OCI-LY3 (cell line): ENCODE measurements around the gene PASD1.

Source experiments
- H2AFZ ChIP-seq: fragments of 200-600, 300-600 bp; shearing (Covaris generic); 2 replicates; pipeline ENCODE4 v1.6.0; 2014; ENCODE audit warnings: antibody characterized with exemption, low read depth, low read length
- H3K27ac ChIP-seq: fragments of 200-600, 300-600 bp; sonication (generic); 2 replicates; pipeline ENCODE4 v1.5.1; 2014; ENCODE audit warnings: mild to moderate bottlenecking, low read length, moderate library complexity, mixed read lengths
- H3K27me3 ChIP-seq: fragments of 200-600, 300-600 bp; sonication (generic); 2 replicates; pipeline ENCODE4 v1.6.1; 2014; ENCODE audit warnings: low read depth, low read length, mixed read lengths
- H3K36me3 ChIP-seq: fragments of 200-600, 300-600 bp; sonication (generic); replicated peaks from 2 replicates; pipeline ENCODE3; 2014; ENCODE audit warnings: low read depth, low read length, mixed read lengths
- H3K4me1 ChIP-seq: fragments of 300-600, 200-600 bp; sonication (generic); 2 replicates; pipeline ENCODE4 v1.6.1; 2014; ENCODE audit warnings: low read length, mixed read lengths
- H3K4me2 ChIP-seq: fragments of 200-600, 300-600 bp; sonication (generic); 2 replicates; pipeline ENCODE4 v1.6.1; 2014; ENCODE audit warnings: low read length, mixed read lengths
- H3K4me3 ChIP-seq: fragments of 300-600, 200-600 bp; sonication (generic); 2 replicates; pipeline ENCODE4 v1.5.1; 2014; ENCODE audit warnings: antibody characterized with exemption, mild to moderate bottlenecking, low read length, moderate library complexity
- H3K79me2 ChIP-seq: fragments of 300-600, 200-600 bp; shearing (Covaris generic); 2 replicates; pipeline ENCODE4 v1.6.1; 2014; ENCODE audit warnings: mild to moderate bottlenecking, low read length, mixed read lengths
- H3K9ac ChIP-seq: fragments of 300-600, 200-600 bp; shearing (Covaris generic); 2 replicates; pipeline ENCODE4 v1.6.0; 2014; ENCODE audit warnings: mild to moderate bottlenecking, low read length, moderate library complexity
- H3K9me3 ChIP-seq: fragments of 200-600, 300-600 bp; shearing (Covaris generic); 2 replicates; pipeline ENCODE4 v1.6.1; 2014; ENCODE audit warnings: low read length, mixed read lengths; ENCODE audit not compliant: insufficient read depth
- H4K20me1 ChIP-seq: fragments of 200-600, 300-600 bp; sonication (generic); 2 replicates; pipeline ENCODE4 v1.6.1; 2016; ENCODE audit warnings: low read length, mixed read lengths; ENCODE audit not compliant: insufficient read depth
- EZH2phosphoT487 ChIP-seq: fragments of 200-600 bp; shearing (Covaris generic); IDR thresholded peaks from 2 replicates; pipeline ENCODE4 v1.6.1; 2018; ENCODE audit warnings: antibody characterized with exemption, mixed run types, low read depth
- TF ChIP-seq, protein P1 (sequence below): fragments of 200-600, 300-600 bp; sonication (generic); IDR thresholded peaks from 2 replicates; pipeline ENCODE4 v1.5.1; 2014; ENCODE audit warnings: antibody characterized with exemption, low read length, low read depth

Gene PASD1

DNA sequence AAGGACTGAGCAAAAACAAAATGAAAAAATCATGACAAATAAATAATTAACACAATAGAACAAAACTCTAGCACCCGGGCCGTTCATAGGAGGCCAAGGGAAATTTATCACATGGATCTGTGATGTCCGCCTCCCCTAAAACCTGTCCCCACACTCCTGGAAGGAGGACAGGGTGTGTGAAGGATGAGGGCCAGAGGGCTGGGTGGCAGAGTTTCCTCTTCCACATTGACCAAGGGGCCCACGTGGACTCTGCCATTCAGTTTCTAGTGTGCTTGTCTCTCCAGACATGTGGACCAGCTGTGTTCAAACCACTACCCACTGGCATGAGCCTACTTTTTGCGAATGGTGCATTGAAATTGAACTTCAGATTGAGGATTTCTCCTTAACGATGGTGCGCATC lies 138.1 kb downstream of the PASD1 start:
- no peak overlapping the region for H2AFZ ChIP-seq
- no peak overlapping the region for H3K4me3 ChIP-seq
- TF ChIP-seq, protein P1, sequence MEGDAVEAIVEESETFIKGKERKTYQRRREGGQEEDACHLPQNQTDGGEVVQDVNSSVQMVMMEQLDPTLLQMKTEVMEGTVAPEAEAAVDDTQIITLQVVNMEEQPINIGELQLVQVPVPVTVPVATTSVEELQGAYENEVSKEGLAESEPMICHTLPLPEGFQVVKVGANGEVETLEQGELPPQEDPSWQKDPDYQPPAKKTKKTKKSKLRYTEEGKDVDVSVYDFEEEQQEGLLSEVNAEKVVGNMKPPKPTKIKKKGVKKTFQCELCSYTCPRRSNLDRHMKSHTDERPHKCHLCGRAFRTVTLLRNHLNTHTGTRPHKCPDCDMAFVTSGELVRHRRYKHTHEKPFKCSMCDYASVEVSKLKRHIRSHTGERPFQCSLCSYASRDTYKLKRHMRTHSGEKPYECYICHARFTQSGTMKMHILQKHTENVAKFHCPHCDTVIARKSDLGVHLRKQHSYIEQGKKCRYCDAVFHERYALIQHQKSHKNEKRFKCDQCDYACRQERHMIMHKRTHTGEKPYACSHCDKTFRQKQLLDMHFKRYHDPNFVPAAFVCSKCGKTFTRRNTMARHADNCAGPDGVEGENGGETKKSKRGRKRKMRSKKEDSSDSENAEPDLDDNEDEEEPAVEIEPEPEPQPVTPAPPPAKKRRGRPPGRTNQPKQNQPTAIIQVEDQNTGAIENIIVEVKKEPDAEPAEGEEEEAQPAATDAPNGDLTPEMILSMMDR: no peak
- TF ChIP-seq EZH2phosphoT487: no peak
- H3K9ac ChIP-seq: no peak overlapping the region
- no peak overlapping the region for H3K27ac ChIP-seq
- H3K9me3 ChIP-seq: no peaks in the 10 kb centered on the region
- no peaks in the 10 kb centered on the region for H3K36me3 ChIP-seq
- H4K20me1 ChIP-seq: no peaks in the 10 kb centered on the region
- H3K79me2 ChIP-seq: no peaks in the 10 kb centered on the region
- H3K27me3 ChIP-seq: no peaks in the 10 kb centered on the region
- H3K4me2 ChIP-seq: no peak overlapping the region
- H3K4me1 ChIP-seq: no peaks in the 10 kb centered on the region

DNA sequence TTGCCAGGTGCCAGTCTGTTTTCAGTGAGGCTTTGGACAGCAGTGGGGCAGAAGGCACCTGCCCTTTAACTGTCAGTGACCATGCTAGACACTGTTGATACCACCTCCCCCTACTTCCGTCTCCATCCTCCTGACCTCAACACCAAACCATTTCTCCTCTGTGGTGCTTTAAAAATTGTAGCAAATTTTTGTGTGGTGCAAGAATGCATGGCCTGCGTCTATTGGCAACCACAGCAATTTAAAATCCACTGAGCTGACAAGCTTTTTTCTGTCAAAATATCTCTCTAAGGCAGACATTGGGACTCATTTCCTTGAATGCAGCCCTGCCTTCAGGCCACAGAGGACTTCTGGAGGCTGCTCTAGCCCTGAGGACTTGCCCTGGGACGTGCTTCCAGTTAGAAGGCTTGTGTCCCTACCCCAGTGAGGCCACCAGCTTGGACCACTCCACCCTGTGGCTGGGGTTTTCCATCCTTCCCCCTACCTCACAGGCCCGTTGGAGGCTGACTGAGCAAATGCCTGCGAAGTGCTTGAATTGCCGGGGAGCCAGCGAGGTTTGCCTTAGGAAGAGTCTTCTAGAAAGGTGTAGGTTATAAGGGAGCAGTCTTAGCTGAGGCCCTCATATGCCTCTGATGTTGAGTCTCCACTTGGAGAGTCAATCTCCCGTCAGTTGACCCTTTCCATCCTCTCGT lies 138.7 kb downstream of the PASD1 start:
- Histone ChIP-seq H3K9ac (no peak overlapping the region), H3K9me3 (no peaks in the 10 kb centered on the region), H3K27me3 (no peaks in the 10 kb centered on the region)

DNA sequence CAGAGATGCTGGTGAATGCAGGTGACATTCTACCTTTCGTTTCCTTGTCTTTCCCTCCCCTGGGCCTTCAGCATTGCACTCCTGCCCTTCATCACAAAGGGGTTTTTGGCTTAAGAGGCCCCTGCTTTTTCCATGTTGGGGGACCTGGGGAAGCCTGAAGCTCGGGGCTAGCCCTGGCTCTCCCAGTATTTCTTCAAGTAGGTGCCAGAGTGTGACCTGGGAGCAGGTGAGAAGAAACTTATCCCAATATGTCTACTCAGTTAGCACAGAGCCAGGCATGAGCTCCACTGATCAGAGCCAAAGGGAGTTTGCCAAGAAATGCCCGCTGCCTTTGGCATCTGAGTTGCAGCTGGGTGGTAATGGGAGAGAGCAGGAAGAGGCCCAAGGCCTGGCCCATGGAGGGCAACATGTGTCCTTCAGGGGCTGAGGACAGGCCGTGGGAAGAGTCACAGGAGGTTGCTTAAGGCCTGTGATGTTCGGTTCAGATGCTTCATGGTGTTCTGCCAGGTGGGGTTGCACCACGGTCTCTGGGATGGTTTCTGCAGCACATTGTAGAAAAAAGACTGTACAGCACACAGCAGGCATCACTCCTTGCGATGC lies 139.4 kb downstream of the PASD1 start:
- Histone ChIP-seq H3K27ac (no peak overlapping the region), H3K27me3 (no peaks in the 10 kb centered on the region), H3K4me2 (no peak overlapping the region), H2AFZ (no peak overlapping the region), H4K20me1 (no peaks in the 10 kb centered on the region), H3K4me3 (no peak overlapping the region), H3K9me3 (no peaks in the 10 kb centered on the region), H3K36me3 (no peaks in the 10 kb centered on the region), H3K79me2 (no peaks in the 10 kb centered on the region), H3K4me1 (no peaks in the 10 kb centered on the region), H3K9ac (no peak overlapping the region)
- TF ChIP-seq, protein P1: no peak
- TF ChIP-seq EZH2phosphoT487: no peak

More for the DNA sequence above, 138.7 kb downstream of the PASD1 start:
- H2AFZ ChIP-seq: no peak overlapping the region
- TF ChIP-seq EZH2phosphoT487: no peak
- TF ChIP-seq, protein P1: no peak
- no peak overlapping the region for H3K4me3 ChIP-seq
- no peaks in the 10 kb centered on the region for H3K4me1 ChIP-seq
- H4K20me1 ChIP-seq: no peaks in the 10 kb centered on the region
- no peak overlapping the region for H3K4me2 ChIP-seq
- H3K79me2 ChIP-seq: no peaks in the 10 kb centered on the region
- no peaks in the 10 kb centered on the region for H3K36me3 ChIP-seq
- H3K27ac ChIP-seq: no peak overlapping the region

DNA sequence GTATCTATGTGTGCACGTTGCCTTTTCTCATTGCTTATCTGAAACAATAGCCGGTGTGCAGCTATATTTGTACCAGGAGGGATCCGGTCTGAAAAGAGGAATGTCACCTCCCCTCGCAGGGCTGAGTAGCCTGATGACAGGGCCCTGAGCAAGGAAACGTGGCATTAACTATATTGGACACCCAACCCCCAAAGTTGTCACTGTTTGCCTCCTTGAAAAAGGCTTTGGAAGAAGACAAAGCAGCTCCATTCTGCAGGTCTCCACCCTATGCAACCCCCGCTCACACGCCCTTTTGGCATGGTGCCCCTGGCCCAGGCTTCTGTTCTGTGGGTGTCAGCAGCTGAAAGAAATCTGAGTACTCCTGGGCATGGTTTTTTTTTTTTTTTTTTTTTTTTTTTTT lies 140.0 kb downstream of the PASD1 start:
- Histone ChIP-seq H4K20me1 (no peaks in the 10 kb centered on the region), H3K36me3 (no peaks in the 10 kb centered on the region), H3K4me1 (no peaks in the 10 kb centered on the region), H3K9me3 (no peaks in the 10 kb centered on the region), H3K9ac (no peak overlapping the region), H3K79me2 (no peaks in the 10 kb centered on the region), H3K27me3 (no peaks in the 10 kb centered on the region), H3K27ac (no peak overlapping the region), H2AFZ (no peak overlapping the region), H3K4me3 (no peak overlapping the region), H3K4me2 (no peak overlapping the region)
- TF ChIP-seq EZH2phosphoT487: no peak
- TF ChIP-seq, protein P1: no peak
